DMS114 treated with DMSO at 0.1 percent for 48 hours (cell line): ENCODE results near the gene PEPD.

ENCODE experiments used
- DNase-seq: peaks from one replicate; lab custom pipeline; 2025; ENCODE audit not compliant: unreplicated experiment; lab: John Stamatoyannopoulos, UW

Gene PEPD

GRCh38 chr19:33388725-33389420 lies 132.7 kb downstream of the PEPD start:
- DNase-seq: no peak

DNA sequence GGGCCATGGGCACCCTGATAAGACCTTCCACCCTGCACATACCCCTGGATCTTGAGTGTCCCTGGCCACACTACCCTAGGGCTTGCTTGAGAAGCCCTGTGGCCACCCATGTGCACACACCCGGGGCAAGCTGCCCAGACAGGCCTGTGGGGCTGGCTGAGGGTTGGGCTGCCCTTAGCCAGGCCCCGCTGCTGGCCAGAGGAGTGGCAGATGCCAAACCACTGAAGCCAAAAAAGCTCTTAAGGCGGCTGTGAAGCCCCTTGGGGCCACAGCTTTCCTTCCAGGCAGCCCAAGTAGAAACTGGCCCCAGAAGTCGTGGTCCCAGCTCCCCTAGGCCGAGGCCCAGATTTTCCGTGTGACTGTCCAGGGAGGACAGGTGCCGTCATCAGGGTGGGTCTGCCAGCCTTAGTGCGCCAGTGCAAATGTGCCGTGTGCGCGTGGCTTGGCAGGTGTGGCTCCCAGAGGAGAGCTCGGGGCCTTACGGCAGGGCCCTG lies 133.3 kb downstream of the PEPD start:
- no peak for DNase-seq

- DNase-seq: no peak
Observed at GRCh38 chr19:33387351-33388230, 134.0 kb downstream of the PEPD start.

- no peak for DNase-seq
Observed at GRCh38 chr19:33386361-33386858, 135.2 kb downstream of the PEPD start.

DNA sequence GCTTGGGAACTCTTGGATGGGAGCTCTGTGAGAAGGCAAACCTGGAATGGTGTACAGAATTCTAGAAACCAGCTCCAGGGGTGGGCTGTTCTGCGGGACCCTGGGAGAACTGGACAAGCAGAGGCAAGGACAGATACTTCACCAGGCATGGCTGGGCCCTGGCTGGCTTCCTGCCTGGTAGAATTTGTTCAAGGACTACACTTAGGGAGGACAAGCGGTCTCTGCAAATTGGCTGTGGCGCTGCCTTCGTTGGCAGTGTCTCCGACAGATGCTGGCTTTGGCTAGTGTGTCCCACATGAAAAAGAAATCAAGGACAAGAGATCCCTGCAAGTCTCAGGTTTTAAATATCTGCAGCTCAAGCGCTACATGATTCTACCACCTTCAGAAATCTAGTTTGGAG lies 135.6 kb downstream of the PEPD start:
- DNase-seq: no peak

DNA sequence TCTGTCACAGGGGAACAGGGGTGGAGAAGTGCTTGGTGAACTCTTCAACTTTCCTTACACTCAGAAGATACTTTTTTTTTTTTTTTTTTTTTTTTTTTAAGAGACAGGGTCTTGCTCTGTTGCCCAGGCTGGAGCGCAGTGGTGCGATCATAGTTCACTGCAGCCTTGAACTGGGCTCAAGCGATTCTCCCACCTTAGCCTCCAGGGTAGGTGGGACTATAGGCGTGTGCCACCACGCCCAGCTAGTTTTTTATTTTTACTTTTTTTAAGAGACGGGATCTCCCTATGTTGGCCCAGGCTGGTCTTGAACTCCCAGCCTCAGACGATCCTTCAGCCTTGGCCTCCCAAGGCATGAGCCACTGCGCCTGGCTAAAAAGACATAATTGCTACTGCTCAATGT lies 136.6 kb downstream of the PEPD start:
- DNase-seq: no peak

- DNase-seq: no peak
Observed at GRCh38 chr19:33383720-33384292, 137.8 kb downstream of the PEPD start.

DNA sequence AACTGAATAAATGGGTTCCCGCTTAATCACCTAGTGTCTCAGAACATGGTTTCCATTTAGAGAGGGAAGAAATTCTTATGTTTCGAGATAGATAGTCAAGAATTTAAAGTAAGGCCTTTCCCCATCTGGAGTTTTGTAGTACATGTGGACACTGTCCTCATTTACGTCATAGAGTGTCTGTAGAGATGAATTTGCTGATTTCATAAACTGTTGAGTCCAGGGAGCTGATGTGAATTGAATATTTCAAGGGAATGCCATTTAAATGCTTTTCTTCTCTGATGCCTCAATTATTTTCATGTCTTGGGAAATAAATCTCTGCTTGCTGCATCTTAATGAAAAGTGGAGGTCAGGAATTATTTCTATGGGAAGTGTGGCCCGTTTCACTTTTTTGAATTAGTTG lies 138.6 kb downstream of the PEPD start:
- DNase-seq: no peak

GRCh38 chr19:33382006-33382405 lies 139.6 kb downstream of the PEPD start:
- no peak for DNase-seq

GRCh38 chr19:33381101-33381500 lies 140.5 kb downstream of the PEPD start:
- no peak for DNase-seq

DNA sequence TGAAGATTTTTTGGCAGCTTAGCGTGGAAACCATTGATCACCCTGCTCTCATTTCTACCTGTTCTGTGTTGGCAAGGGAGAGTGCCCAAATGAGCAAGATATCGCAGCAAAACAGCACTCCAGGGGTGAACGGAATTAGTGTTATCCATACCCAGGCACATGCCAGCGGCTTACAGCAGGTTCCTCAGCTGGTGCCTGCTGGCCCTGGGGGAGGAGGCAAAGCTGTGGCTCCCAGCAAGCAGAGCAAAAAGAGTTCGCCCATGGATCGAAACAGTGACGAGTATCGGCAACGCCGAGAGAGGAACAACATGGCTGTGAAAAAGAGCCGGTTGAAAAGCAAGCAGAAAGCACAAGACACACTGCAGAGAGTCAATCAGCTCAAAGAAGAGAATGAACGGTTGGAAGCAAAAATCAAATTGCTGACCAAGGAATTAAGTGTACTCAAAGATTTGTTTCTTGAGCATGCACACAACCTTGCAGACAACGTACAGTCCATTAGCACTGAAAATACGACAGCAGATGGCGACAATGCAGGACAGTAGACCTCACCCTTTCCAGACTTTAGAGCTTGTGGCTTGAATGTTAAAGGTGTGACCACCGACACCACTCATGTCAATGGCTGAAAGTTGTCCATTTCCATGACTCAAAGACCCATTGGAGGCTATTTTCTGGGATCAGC lies 142.3 kb downstream of the PEPD start:
- DNase-seq: no peak

DNA sequence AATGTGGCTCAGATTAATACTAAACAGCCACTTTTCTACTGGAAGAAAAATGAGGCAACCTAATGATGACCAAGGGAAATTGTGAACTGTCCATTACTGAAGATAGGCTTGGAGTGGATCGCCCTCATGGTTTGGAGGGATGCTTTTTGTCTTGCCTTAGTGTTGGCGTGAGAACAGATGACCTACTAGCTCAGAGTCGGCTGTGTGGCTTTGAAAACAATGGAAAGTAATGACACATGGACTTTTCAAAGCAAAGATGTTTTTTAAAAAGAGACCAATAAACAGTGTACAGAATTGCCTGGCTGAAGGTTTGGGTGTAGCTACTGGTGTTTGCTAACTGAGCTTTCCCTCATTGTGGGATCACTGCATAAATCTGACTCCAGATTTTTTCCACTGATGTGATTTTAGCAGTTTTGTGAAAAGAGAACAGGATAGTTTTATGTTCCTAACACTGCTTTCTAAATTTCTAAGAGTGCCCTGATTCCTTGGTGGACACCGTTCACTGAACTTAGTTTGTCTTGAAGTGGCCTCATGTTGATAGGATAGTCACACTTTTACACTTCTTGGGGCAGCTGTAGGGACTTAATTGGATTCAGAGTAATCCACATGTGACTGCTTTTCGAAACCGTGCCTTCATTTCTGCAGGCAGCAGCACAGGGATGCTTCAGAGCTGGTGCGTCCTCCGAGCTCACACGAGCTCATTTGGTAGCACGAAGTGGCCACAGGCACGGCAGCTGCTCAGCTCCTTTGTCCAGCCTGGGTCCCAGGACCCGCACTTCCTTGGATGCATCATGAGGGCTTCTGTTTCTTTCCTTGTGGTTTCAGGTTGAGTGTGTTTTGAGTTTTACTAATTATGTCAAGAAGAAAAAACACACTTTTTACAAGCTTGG lies 143.8 kb downstream of the PEPD start:
- DNase-seq: no peak

DNA sequence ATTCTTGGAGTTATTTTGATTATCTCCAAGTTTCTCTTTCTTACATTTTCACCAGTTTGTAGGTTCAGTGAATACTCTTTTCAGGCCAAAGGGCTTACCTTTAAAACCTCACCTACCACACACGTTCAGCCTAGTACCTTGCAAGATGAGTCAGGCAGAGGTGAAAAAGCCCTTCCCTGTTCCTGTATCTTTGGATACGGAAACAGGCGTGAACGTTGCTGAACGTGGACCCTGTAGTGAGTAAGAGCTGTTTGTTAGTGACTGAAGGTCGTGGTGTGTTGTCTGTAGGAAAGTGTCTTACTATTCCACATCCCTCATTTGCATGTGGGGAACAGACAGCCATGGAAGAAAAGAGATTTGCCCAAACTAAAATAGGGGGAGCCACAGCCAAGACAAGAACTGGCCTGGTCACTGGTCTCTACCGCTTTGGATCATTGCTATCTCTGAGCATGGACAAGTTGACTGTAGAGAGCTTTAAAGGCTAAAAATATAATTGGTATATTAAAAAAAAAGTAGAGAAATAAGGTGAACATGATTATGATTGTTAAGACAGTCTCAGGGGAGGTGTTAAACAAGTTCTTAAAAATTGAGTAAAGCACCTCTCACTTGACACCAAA lies 144.5 kb downstream of the PEPD start:
- no peak for DNase-seq

DNA sequence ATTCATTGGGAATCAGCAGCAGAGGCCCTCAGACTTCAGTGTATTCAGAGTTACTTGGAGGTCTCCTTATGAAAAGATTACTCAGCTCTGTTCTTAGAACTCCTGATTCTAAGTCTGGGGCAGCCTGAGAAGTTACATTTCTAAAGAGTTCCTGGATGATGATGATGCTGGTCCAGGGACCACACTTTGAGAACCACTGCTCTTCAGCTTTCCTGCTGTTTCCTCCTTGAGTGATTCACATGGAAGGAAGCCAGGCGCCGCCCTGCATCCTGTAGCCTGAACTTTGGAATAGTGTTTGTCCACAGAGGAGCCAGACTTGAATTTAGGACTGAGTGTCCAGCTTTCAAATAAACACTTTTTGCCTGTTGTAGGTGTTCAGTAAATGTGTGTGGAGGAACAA lies 145.2 kb downstream of the PEPD start:
- DNase-seq: no peak

- DNase-seq: no peak
Observed at GRCh38 chr19:33375837-33376159, 145.8 kb downstream of the PEPD start.

DNA sequence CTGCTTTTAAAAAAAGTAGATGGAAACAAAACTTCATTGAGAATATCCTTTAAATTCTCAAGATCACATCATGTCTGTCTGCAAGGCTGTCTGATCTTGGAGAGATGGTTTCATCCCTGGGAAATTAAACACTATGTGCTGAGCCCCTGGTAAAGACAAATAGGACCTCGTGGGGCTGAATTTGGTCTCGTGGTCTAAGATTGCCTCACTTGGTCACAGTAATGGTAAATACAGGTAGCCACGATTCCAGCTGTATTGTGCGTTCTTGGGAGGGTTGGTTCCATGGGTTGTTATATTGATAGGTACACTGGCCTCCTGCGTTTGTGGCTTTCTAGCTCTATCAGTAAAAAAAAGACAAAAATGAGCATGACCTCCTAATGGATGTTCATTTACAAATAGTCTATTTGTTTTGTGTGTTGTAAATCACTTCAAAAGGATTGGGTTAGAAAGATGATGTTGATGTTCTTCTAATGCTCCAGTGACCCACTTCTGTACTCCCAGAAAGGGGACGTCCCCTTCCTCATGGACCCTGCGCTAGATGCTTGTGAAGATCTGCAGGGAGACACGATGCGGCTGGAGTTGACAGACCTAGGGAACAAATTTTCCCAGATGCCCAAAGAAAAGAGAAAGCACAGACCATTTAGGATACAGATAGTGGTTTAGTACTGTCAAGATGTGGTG lies 146.3 kb downstream of the PEPD start:
- no peak for DNase-seq

- no peak for DNase-seq
Observed at GRCh38 chr19:33374236-33374714, 147.3 kb downstream of the PEPD start.

DNA sequence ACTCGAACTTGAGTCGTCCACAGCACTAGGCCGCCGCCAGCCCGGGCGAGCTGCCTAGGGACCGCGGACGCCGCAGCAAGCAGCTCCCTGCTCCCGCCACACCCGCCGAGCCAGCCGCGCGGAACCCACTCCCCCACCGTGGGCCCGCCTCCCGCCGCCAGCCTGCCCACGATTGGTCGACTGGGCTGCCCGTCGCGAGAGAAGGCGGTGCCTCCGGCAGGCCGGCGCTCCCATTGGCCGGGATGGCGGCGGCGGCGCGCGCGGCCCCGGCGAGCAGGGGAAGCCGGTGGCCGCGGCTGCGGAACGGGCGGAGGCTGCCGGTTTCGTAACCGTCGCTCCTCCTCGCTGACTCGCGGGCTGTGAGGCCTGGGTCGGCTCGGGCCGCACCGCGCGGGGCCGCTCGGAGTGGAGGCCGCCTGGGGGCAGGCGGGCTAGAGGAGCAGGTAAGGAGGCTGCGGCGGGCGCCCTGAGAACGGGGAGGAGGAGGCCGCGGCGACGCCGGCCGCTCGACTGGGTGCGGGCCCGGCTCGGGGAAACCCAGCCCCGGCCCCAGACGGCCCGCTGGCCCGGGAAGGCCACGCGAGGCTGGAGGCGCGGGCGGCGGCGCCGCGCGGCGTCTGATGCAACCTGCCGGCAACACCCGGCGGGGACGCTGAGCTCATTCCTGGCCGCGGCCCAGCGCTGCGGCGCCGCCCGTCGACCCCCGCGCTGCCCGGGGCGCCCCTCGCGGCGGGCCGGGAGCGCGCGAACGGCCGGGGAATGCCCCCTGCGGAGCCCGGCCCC lies 147.9 kb downstream of the PEPD start, which contains the start of gene CEBPG:
Gene CEBPG (plus strand): TSS at position 257 of the 783 bp plus-strand sequence. CDS start 5,531 bp downstream, outside the sequence.
- DNase-seq: peak; percentile 75
